Lower leg skin (tissue), 3 donors: ENCODE results near the gene ADCY2.

Source experiments
- CTCF ChIP-seq, 3 donors: fragments of 450-650 bp; IDR thresholded peaks; one replicate each; pipeline ENCODE4 v1.5.1; 2016; ENCODE audit warnings: antibody characterized with exemption in 3 of 3, mild to moderate bottlenecking in 3 of 3, moderate library complexity in 2 of 3
- POLR2A ChIP-seq, 2 donors: fragments of 450-650 bp; IDR thresholded peaks; one replicate each; pipeline ENCODE4 v1.6.1; 2016 to 2017; ENCODE audit warnings: antibody characterized with exemption in 2 of 2, mild to moderate bottlenecking in 1 of 2, moderate library complexity in 1 of 2

DNA sequence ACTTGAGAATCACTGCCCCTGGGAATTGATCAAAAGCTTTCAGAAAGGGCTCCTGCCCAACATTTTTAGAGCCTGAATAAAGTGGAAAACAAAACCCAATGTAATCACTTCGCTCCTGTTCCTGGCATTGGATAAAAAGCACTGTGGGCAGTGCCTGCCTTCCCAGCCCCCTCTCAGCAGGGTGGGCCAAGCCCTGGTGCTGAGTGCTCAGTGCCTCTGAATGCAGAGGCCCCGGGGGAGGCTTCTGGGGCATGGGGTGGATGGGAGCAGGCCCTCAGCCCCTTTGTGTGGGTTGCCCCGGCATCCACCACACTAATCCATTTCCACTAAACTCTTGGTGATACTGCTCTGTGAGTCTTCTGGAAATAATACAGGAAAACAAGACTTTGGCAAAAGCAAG is 399.4 kb downstream of the ADCY2 start:
- TF ChIP-seq POLR2A (IDR thresholded peaks at IDR 0.05) (no peak), CTCF (IDR thresholded peaks at IDR 0.05) (no peak)
